T-cell (primary cell): ENCODE results near the gene SRCIN1. TPM values are rescaled to one million over a fixed set of nuclear protein-coding genes. Genes with fewer than 3 reads are reported as not detected.
"Not testable (repeated sequence)": the region's sequence is repeated elsewhere in the genome, so short reads cannot be mapped to it uniquely, and the experiment has no call there.

ENCODE experiments used
- ATAC-seq, 4 experiments: fragments of 200-7000 bp in 3 of 4; fragments of 150-1000 bp in 1 of 4; cut with Tn5 transposase; replicated peaks in 1 of 4; 1 replicate in 3 of 4; 2 replicates in 1 of 4; pipeline ENCODE4 v1.10.0; 2021; ENCODE audit warnings: moderate library complexity in 3 of 4, mild to moderate bottlenecking in 2 of 4, moderate number of reproducible peaks in 1 of 4
- CTCF ChIA-PET, 2 donors: fragments of 300-600 bp; sonication (Branson Sonifier 250); formaldehyde crosslinking; loops; one replicate each; lab custom pipeline; 2022; ENCODE audit warnings: antibody characterized with exemption in 2 of 2; lab: Charles Lee
- POLR2A ChIA-PET, 2 donors: fragments of 300-600 bp; sonication (Branson Sonifier 250); formaldehyde crosslinking; loops; one replicate each; lab custom pipeline; 2022; ENCODE audit warnings: antibody characterized with exemption in 2 of 2; lab: Charles Lee
- DNase-seq, 35 experiments: peaks; one replicate each; pipeline versions ENCODE4 v3.0.0 to v3.0.0-alpha.2; 2013 to 2023
- H3K27ac ChIP-seq: one replicate; pipeline ENCODE4 v1.5.1; 2013; ENCODE audit warnings: low read length
- H3K27me3 ChIP-seq, 2 experiments: replicated peaks in 1 of 2; 1 replicate in 1 of 2; 2 replicates in 1 of 2; pipeline versions ENCODE4 v1.6.1 to v1.7.0; 2013; ENCODE audit warnings: low read length in 1 of 2, mixed read lengths in 1 of 2; ENCODE audit not compliant: control insufficient read depth in 2 of 2, insufficient read depth in 2 of 2; ENCODE audit errors: extremely low read depth in 1 of 2
- H3K36me3 ChIP-seq, 2 donors: 1 replicate in 1 of 2; 2 replicates in 1 of 2; pipeline versions ENCODE4 v1.6.1 to v1.7.0; 2013; ENCODE audit warnings: low read length in 1 of 2; ENCODE audit not compliant: control insufficient read depth in 2 of 2, insufficient read depth in 1 of 2; ENCODE audit errors: extremely low read depth in 1 of 2
- H3K4me1 ChIP-seq, 2 experiments: 1 replicate in 1 of 2; 2 replicates in 1 of 2; pipeline versions ENCODE4 v1.6.1 to v1.7.0; 2013; ENCODE audit warnings: low read length in 2 of 2, mixed read lengths in 1 of 2; ENCODE audit not compliant: insufficient read depth in 2 of 2, control insufficient read depth in 1 of 2; ENCODE audit errors: extremely low read depth in 1 of 2
- H3K4me3 ChIP-seq, 2 donors: 1 replicate in 1 of 2; 2 replicates in 1 of 2; pipeline versions ENCODE4 v1.5.1 to v1.7.0; 2013; ENCODE audit warnings: mild to moderate bottlenecking in 2 of 2, low read length in 1 of 2, moderate library complexity in 1 of 2; ENCODE audit not compliant: control insufficient read depth in 1 of 2; ENCODE audit errors: extremely low read depth in 1 of 2
- H3K9me3 ChIP-seq: 2 replicates; pipeline ENCODE4 v1.7.0; 2013
- H3K27ac Mint-ChIP-seq, 2 donors: one replicate each; pipeline ENCODE4 v1.8.0; 2020 to 2021; ENCODE audit warnings: mild to moderate bottlenecking in 2 of 2, mixed read lengths in 2 of 2
- H3K27me3 Mint-ChIP-seq, 2 donors: one replicate each; pipeline ENCODE4 v1.8.0; 2021 to 2022; ENCODE audit warnings: mixed read lengths in 2 of 2
- H3K36me3 Mint-ChIP-seq: one replicate; pipeline ENCODE4 v1.8.0; 2021; ENCODE audit warnings: mixed read lengths
- H3K4me1 Mint-ChIP-seq, 3 donors: one replicate each; pipeline ENCODE4 v1.8.0; 2020 to 2022; ENCODE audit warnings: mixed read lengths in 3 of 3, mild to moderate bottlenecking in 1 of 3
- H3K4me3 Mint-ChIP-seq, 3 donors: one replicate each; pipeline ENCODE4 v1.8.0; 2020 to 2022; ENCODE audit warnings: mild to moderate bottlenecking in 3 of 3, mixed read lengths in 3 of 3, moderate library complexity in 3 of 3
- H3K9me3 Mint-ChIP-seq, 3 donors: one replicate each; pipeline ENCODE4 v1.8.0; 2020 to 2022; ENCODE audit warnings: mixed read lengths in 3 of 3
- WGBS: methylation state at CpG from one replicate; pipeline ENCODE4 v1.1.5; 2013; ENCODE audit warnings: missing lambda C conversion rate; ENCODE audit not compliant: insufficient coverage; 5-methylcytosine and 5-hydroxymethylcytosine counted together
- total RNA-seq, 35 experiments: library from RNA in 6 of 35; stranded (reverse) in 6 of 35; fragments of 120-200 nt in 1 of 35; gene quantifications; one replicate each; pipeline versions ENCODE4 v1.2.1 to v1.2.4 and lab custom pipeline; 2013 to 2026

SRCIN1 gene
- total RNA-seq, 5 donors from 2014 or later (not counting 1 experiment from before 2014, with no cell fraction given), result 0.13 to 0.85 (median 0.28) TPM; not detected in 1

DNA sequence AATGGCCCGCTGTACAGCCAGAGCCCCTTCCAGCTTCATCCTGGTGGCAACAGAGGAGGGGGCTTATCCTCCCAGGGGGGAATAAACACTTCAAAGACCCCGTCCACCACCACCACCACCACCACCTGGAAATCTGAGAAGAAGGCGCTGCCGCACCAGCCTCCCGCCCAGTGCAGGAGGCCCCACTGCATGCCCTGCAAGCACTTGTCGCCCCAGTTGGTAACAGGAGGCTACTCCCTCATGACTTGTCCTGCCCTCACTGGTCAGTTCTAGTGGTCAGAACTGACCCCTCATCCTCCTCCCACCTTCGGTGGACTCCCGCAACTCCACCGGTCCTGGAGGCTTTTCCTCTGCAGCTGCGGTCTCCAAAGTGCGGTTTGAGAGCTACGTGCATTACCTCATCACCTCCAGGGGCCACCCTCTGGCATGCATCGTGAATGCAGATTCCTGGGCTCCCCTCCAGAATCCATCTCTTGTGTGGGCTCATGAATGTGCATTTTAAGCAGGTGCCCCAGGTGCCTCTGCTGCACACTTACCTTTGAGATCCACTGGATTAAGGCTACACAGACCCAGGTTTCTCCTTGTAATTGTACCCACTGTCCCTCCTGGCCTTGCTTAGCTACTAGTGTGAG is 71.8 kb downstream of the SRCIN1 start:
- Histone ChIP-seq H3K4me3 (no peak overlapping the region), H3K27me3 (peaks cover 0 to 41% of the 10 kb centered on the region in 2 experiments), H3K27ac (no peak overlapping the region), H3K9me3 (no peaks in the 10 kb centered on the region), H3K36me3 (no peaks in the 10 kb centered on the region), H3K4me1 (no peaks in the 10 kb centered on the region)
- Mint-ChIP-seq H3K36me3 (no peaks in the 10 kb centered on the region), H3K9me3 (no peaks in the 10 kb centered on the region), H3K27me3 (peaks cover 21 to 49% of the 10 kb centered on the region in 2 donors), H3K4me3 (no peak overlapping the region), H3K27ac (no peak overlapping the region), H3K4me1 (no peaks in the 10 kb centered on the region)
- ChIA-PET POLR2A (no interaction called here), CTCF (no interaction called here)
- DNase-seq (no peak), ATAC-seq (no peak)
- 81% methylated on average over 7 of the region's 13 CpGs for WGBS

DNA sequence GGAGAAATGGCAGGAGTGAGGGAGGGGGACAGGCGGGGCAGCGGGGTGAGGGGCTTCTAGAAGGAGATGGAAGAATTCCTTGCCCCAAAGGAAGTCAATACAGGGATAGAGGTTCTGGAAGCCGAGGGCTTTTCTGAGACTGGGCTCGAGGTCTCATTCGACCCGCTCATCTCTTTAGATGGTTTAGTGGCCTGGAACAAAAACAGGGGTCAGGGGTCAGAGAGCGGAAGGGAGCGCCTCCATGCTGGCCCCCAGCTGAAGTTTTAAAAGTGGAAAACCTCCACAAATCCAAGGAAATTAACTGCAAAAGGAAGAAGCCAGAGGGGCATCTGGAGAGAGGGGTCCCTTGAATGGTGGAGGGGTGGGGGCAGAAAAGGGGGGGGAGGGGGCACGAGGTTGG is 72.5 kb downstream of the SRCIN1 start:
- no peaks in the 10 kb centered on the region for H3K4me1 Mint-ChIP-seq
- ATAC-seq, result no peak
- DNase-seq, result no peak
- Histone ChIP-seq H3K36me3 (no peaks in the 10 kb centered on the region), H3K4me3 (no peak overlapping the region), H3K27me3 (peaks cover 0 to 47% of the 10 kb centered on the region in 2 experiments), H3K27ac (no peak overlapping the region), H3K4me1 (no peaks in the 10 kb centered on the region), H3K9me3 (no peaks in the 10 kb centered on the region)
- POLR2A ChIA-PET, result no interaction called here
- H3K9me3 Mint-ChIP-seq, result no peaks in the 10 kb centered on the region
- peaks cover 24 to 49% of the 10 kb centered on the region in 2 donors for H3K27me3 Mint-ChIP-seq
- WGBS, result 81% methylated on average over 4 of the region's 9 CpGs
- H3K27ac Mint-ChIP-seq, result no peak overlapping the region
- CTCF ChIA-PET, result no interaction called here
- H3K4me3 Mint-ChIP-seq, result no peak overlapping the region
- H3K36me3 Mint-ChIP-seq, result no peaks in the 10 kb centered on the region

DNA sequence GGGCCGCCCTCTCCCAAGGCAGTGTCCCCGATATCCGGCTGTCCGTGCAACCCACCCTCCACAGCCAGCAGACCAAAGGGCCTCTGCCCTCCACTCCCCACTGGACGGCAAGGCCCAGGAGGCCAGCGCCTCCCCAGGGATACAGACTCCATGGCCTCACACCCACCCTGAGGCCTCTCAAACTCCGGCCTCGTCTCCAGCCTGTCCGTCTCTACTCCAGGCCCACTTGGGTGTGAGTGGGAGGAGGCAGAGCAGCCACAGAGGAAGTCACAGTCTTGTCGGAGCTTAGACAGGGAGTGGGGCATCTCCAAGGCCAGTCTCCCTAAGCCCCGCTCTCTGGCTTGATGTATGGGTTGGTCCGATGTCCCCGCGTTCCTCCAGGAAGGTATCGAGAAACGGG is 73.3 kb downstream of the SRCIN1 start:
- Histone ChIP-seq H3K4me1 (no peaks in the 10 kb centered on the region), H3K9me3 (no peaks in the 10 kb centered on the region), H3K27me3 (peaks cover 0 to 50% of the 10 kb centered on the region in 2 experiments), H3K4me3 (no peak overlapping the region), H3K36me3 (no peaks in the 10 kb centered on the region), H3K27ac (no peak overlapping the region)
- 83% methylated on average over 4 of the region's 16 CpGs for WGBS
- no peaks in the 10 kb centered on the region for H3K4me1 Mint-ChIP-seq
- ChIA-PET POLR2A (no interaction called here), CTCF (no interaction called here)
- H3K36me3 Mint-ChIP-seq, result no peaks in the 10 kb centered on the region
- H3K4me3 Mint-ChIP-seq, result no peak overlapping the region
- H3K27me3 Mint-ChIP-seq, result peaks cover 32 to 55% of the 10 kb centered on the region in 2 donors
- ATAC-seq (no peak), DNase-seq (no peak)
- no peaks in the 10 kb centered on the region for H3K9me3 Mint-ChIP-seq
- H3K27ac Mint-ChIP-seq, result no peak overlapping the region

DNA sequence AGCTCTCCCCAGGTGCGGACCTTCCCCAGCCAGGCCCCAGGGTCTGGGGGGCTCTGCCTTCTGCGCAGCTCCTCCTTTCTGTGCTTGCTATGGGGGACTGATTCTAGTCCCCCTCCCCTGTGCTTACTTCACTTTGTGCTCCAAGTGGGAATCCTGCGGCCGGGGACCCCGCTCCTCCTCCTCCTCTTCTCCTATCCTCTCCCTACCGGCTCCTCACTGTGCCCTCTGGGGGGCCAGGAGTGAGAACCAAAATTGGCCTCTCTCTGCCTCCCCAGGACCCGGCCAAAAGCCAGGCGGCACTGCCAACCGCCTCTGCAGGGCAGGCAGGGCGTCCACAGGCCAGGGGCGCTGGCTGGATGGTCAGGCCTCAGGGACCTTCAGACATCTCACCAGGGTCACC is 74.0 kb downstream of the SRCIN1 start:
- H3K4me3 Mint-ChIP-seq, H3K4me3 ChIP-seq, CTCF ChIA-PET, H3K36me3 Mint-ChIP-seq, H3K36me3 ChIP-seq, H3K27ac ChIP-seq, POLR2A ChIA-PET, H3K9me3 Mint-ChIP-seq, DNase-seq, H3K4me1 Mint-ChIP-seq, ATAC-seq, H3K4me1 ChIP-seq, H3K9me3 ChIP-seq: not testable (repeated sequence)
- Mint-ChIP-seq H3K27me3 (peaks cover 32 to 54% of the 10 kb centered on the region in 2 donors), H3K27ac (peak overlapping the region in 1 of 2 donors; percentile 15)
- 78% methylated on average over 5 of the region's 11 CpGs for WGBS
- peaks cover 0 to 50% of the 10 kb centered on the region in 2 experiments for H3K27me3 ChIP-seq

DNA sequence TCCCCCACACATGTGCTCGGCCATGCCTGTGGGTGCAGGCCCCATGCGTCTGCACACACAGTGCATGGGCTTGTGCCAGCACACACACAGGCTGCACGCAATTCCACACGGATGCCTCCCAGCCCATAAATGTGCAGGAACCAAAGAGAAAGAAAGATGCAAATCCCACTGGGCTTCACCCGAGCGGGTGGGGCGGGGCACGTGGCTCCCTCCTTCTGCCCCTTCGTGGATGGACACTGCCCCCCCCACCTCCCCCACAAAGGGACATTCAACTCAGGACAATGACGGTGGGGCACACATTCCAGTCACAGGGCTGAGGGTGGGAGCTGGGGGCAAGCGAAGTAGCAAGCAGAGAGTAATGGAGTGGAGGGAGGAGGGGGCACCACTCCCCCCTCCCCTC is 74.9 kb downstream of the SRCIN1 start:
- DNase-seq, H3K9me3 Mint-ChIP-seq, H3K36me3 Mint-ChIP-seq: not testable (repeated sequence)

DNA sequence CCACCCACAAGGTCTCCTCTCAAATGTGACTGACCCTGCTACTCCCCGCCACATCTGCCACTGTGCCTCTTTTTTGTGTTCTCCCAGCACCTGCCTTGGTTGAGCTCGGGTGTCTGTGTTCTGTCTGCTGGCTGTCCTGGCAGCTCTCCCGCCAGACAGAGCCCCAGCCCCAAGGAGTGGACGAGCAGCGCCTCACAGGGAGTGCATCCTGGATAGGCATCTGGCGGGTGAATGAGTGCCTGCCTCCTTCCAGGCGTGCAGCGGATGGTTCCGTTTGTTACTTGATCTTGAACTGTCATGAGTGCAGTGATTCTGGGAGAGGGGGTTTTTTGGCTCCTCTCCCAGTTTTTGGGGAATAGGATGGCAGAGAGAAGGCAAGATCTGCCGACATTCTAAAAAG is 77.6 kb downstream of the SRCIN1 start:
- peaks cover 0 to 31% of the 10 kb centered on the region in 2 experiments for H3K27me3 ChIP-seq
- ATAC-seq, H3K36me3 Mint-ChIP-seq, POLR2A ChIA-PET, H3K9me3 ChIP-seq, H3K4me1 ChIP-seq, H3K36me3 ChIP-seq, H3K4me3 ChIP-seq, H3K4me3 Mint-ChIP-seq, CTCF ChIA-PET, H3K27ac ChIP-seq, H3K4me1 Mint-ChIP-seq, H3K9me3 Mint-ChIP-seq, DNase-seq: not testable (repeated sequence)
- WGBS, result 53% methylated on average over 9 of the region's 10 CpGs
- H3K27ac Mint-ChIP-seq, result peak overlapping the region in 1 of 2 donors; percentile 16
- H3K27me3 Mint-ChIP-seq, result peaks cover 28 to 41% of the 10 kb centered on the region in 2 donors

More for the DNA sequence above, 74.9 kb downstream of the SRCIN1 start:
- CTCF ChIA-PET, ATAC-seq, H3K36me3 ChIP-seq, H3K9me3 ChIP-seq, H3K27ac Mint-ChIP-seq, H3K4me1 ChIP-seq, H3K4me1 Mint-ChIP-seq, H3K4me3 Mint-ChIP-seq, H3K4me3 ChIP-seq, H3K27ac ChIP-seq, POLR2A ChIA-PET: not testable (repeated sequence)
- H3K27me3 Mint-ChIP-seq, result peaks cover 30 to 45% of the 10 kb centered on the region in 2 donors
- 90% methylated on average over 4 of the region's 11 CpGs for WGBS
- H3K27me3 ChIP-seq, result peaks cover 0 to 42% of the 10 kb centered on the region in 2 experiments
